Glutamatergic neuron (in vitro differentiated cells): Measurements from ENCODE around the gene GOLGA6L22. TPM values are rescaled to one million over a fixed set of nuclear protein-coding genes. Genes with fewer than 3 reads are reported as not detected.
"Not testable (repeated sequence)": the region's sequence is repeated elsewhere in the genome, so short reads cannot be mapped to it uniquely, and the experiment has no call there.

Experiments used
- DNase-seq: peaks from one replicate; pipeline ENCODE4 v3.0.0; 2022
- H3K27ac Mint-ChIP-seq: one replicate; pipeline ENCODE4 v1.8.0; 2020; ENCODE audit warnings: mild to moderate bottlenecking, mixed read lengths, inconsistent platforms; ENCODE audit not compliant: unreplicated experiment
- H3K27me3 Mint-ChIP-seq: one replicate; pipeline ENCODE4 v1.8.0; 2020; ENCODE audit warnings: mild to moderate bottlenecking, moderate library complexity, mixed read lengths, inconsistent platforms; ENCODE audit not compliant: unreplicated experiment
- H3K36me3 Mint-ChIP-seq: one replicate; pipeline ENCODE4 v1.8.0; 2020; ENCODE audit warnings: mild to moderate bottlenecking, mixed read lengths, inconsistent platforms; ENCODE audit not compliant: unreplicated experiment
- H3K4me1 Mint-ChIP-seq: one replicate; pipeline ENCODE4 v1.8.0; 2020; ENCODE audit warnings: mild to moderate bottlenecking, low read depth, mixed read lengths, inconsistent platforms; ENCODE audit not compliant: unreplicated experiment
- H3K4me3 Mint-ChIP-seq: one replicate; pipeline ENCODE4 v1.8.0; 2020; ENCODE audit warnings: mild to moderate bottlenecking, mixed read lengths, inconsistent platforms; ENCODE audit not compliant: unreplicated experiment
- H3K9me3 Mint-ChIP-seq: one replicate; pipeline ENCODE4 v1.8.0; 2020; ENCODE audit warnings: mild to moderate bottlenecking, moderate library complexity, mixed read lengths, inconsistent platforms; ENCODE audit not compliant: unreplicated experiment
- total RNA-seq: library from RNA; stranded (reverse); fragmentation: NEBNext Ultra II Directional; extraction: Animal tissue kit (Norgen Biotek cat#: 25700); gene quantifications from one replicate; pipeline ENCODE4 v1.2.1, GENCODE V29; 2021; ENCODE audit not compliant: unreplicated experiment

Gene GOLGA6L22
- total RNA-seq, 1 donor from 2014 or later, result not detected

- H3K4me1 Mint-ChIP-seq, DNase-seq, H3K4me3 Mint-ChIP-seq, H3K9me3 Mint-ChIP-seq, H3K27me3 Mint-ChIP-seq, H3K36me3 Mint-ChIP-seq, H3K27ac Mint-ChIP-seq: not testable (repeated sequence)
These were observed 48.3 kb downstream of the GOLGA6L22 start for GRCh38 chr15:22506959-22507358.

GRCh38 chr15:22516140-22516539 is 57.4 kb downstream of the GOLGA6L22 start:
- not testable (repeated sequence) for H3K4me1 Mint-ChIP-seq, H3K4me3 Mint-ChIP-seq, H3K9me3 Mint-ChIP-seq, H3K36me3 Mint-ChIP-seq, H3K27me3 Mint-ChIP-seq, H3K27ac Mint-ChIP-seq, DNase-seq
